H1 (cell line): ENCODE data around the gene SRF. TPM values are rescaled to one million over a fixed set of nuclear protein-coding genes. Genes with fewer than 3 reads are reported as not detected.

Experiments used
- ZNF274 ChIP-seq: IDR thresholded peaks from 2 replicates; pipeline ENCODE4 v1.7.0; 2012; ENCODE audit warnings: low read length, borderline replicate concordance; ENCODE audit errors: extremely low read depth
- polyA plus RNA-seq, 7 experiments: library from polyadenylated mRNA; depleted of rRNA in 3 of 7; stranded (reverse) in 5 of 7; unstranded in 2 of 7; fragments of >200 nt in 5 of 7; fragments of 200-250 nt in 2 of 7; gene quantifications; 1 replicate in 5 of 7; 2 replicates in 1 of 7; 4 replicates in 1 of 7; pipeline versions ENCODE4 v1.2.1 to v1.2.3, GENCODE V29; 2011 to 2013; ENCODE audit warnings: missing spikeins in 2 of 7, mixed read lengths in 2 of 7
- total RNA-seq: library from RNA; stranded (reverse); fragmentation: NEBNext Ultra II Directional; extraction: Animal tissue kit (Norgen Biotek cat#: 25700); gene quantifications from 2 replicates; pipeline ENCODE4 v1.2.1, GENCODE V29; 2021

SRF gene
- total and polyA plus RNA-seq, 2 of the 8 experiments (the other 6 are each of a cell fraction or from before 2014, with no cell fraction given): 49.0 to 69.5 TPM

DNA sequence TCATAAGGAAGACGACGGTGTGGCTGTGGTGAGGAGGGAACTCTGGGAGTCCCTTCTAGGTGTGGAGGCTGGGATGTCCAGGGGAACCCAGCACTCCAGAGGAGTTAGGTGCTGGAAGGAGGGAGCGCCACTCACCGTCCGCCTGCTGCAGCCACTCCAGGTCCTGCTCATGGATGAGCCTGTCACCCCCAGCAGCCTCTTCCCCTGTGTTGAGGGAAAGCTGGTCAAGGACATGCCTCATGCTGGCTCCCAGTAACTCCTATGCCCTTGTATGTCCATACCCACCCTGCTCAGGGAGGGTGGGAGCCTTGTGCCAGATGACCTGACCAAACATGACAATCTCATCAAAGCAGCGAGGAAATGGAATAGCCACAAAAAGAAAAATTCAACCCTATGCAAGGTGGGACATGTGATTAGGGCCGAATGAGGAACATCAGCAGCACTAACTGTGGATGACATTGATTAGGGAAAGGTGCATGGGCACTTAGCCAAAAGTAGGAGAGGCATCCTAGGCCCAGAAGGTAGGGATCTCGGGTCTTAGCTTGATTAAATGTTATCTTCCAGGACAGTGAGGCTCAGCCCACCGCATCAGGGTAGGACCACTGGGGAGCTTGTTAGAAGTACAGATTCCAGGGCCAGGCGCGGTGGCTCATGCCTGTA lies 55.3 kb downstream of the SRF start (continued):
- no peak for TF ChIP-seq ZNF274
